GDM1 (cell line): ENCODE measurements around the gene NEDD1.

ENCODE experiments used
- DNase-seq: peaks from one replicate; lab custom pipeline; 2025; lab: John Stamatoyannopoulos, UW

NEDD1 gene

DNA sequence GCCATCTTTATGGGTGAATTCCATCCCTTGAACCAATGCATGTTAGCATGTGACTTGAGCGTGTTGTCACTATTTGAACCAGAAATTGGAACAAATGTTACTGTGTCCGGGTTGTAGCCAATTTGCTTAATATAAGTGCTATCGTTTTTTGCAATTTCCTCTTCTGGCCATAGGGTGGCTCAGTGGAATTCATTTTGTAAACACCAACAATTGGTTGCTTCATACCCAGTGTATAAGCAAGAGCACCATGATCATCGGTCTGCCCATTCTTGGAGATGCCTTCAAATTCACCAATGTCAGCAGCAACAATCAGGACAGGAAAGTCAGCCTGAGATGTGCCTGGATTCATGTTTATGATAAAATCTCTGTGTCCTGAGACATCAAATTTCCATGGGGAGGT lies 5.0 kb upstream of the NEDD1 start:
- no peak for DNase-seq

GRCh38 chr12:96906498-96906848 lies 584 bp upstream of the NEDD1 start:
- DNase-seq, result no peak

- DNase-seq, result no peak
Measured at GRCh38 chr12:96907671-96908422, 790 bp downstream of the NEDD1 start.

DNA sequence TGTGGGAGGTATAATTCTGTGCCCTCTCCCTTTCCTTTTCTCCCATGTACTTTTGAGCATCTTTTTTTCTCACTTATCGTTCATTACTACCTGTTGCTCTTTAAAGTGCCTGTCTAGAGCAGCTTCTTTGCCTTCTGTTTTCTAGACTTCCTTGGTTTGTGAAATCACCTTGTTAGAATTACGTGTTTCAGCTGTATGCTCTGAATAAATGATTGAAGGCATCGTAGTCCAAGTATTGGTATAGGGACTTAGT lies 1.3 kb downstream of the NEDD1 start:
- no peak for DNase-seq

- no peak for DNase-seq
Measured at GRCh38 chr12:96912261-96912660, 5.2 kb downstream of the NEDD1 start.

DNA sequence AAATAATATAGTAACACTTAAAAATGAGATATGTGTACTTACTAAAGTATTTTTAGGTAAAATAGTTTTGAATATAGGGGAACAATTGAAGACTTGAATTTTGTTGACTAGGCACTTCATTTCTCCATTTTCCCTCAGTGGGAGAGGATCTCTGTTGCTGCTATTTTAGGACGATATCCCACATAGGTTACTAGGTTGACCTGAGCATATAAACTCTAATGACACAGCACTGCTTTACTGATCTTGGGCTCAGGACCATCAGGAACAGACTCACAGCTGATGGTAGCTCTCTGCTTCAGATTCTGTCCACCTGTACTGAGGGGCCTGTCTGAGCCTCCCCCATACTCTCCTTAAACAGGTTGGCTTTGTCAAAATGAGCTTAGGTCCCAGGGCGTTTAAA lies 5.9 kb downstream of the NEDD1 start:
- DNase-seq, result no peak

DNA sequence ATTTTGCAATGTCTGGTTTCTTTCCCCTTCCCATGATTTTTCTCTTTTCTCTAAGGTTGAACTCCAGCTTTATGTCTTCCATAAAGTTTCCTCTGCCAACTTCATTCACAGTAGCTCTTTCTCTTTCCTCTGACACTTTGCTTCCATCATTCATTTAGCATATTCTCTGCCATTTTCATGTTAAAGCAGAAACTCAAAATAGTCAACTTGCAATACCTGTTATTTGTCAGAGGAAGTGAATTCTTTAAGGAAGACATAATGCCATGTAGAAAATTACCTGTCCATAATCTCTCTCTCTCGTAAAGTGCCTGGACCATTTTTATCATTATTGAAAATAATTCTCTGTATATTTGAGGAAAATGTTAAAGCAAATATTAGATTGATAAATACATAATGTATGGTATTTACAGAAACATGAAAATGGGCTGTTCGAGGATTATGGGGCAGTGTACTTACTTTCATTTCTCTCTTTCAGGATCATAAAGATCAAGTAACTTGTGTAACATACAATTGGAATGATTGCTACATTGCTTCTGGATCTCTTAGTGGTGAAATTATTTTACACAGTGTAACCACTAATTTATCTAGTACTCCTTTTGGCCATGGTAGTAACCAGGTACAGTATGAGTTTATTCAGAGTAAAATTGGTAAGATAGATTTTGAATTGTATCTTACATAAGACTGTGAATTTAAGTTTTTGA lies 12.6 kb downstream of the NEDD1 start:
- no peak for DNase-seq

- no peak for DNase-seq
Measured at GRCh38 chr12:96948782-96949181, 41.7 kb downstream of the NEDD1 start.

GRCh38 chr12:96979532-96979931 lies 72.5 kb downstream of the NEDD1 start:
- DNase-seq, result no peak

- no peak for DNase-seq
Measured at GRCh38 chr12:96980991-96981414, 73.9 kb downstream of the NEDD1 start.

DNA sequence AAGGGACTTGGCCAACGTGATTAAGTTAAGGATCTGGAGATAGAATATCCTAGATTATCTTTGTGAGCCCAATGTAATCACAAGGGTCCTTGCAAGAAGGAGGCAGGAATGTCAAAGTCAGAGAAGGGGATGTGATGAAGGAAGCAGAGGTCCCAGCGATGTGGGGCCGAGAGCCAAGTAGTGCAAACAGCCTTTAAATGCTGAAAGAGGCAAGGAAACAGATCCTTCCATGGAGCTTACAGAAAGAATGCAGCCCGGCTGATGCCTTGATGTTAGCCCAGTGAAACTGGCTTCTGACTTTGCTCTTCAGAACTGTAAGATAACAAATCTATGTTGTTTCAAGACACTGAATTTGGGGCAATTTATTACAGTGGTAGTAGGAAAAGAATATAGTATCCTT lies 74.9 kb downstream of the NEDD1 start:
- no peak for DNase-seq

GRCh38 chr12:96982671-96983070 lies 75.6 kb downstream of the NEDD1 start:
- DNase-seq, result no peak

GRCh38 chr12:96985515-96986362 lies 78.7 kb downstream of the NEDD1 start:
- no peak for DNase-seq

DNA sequence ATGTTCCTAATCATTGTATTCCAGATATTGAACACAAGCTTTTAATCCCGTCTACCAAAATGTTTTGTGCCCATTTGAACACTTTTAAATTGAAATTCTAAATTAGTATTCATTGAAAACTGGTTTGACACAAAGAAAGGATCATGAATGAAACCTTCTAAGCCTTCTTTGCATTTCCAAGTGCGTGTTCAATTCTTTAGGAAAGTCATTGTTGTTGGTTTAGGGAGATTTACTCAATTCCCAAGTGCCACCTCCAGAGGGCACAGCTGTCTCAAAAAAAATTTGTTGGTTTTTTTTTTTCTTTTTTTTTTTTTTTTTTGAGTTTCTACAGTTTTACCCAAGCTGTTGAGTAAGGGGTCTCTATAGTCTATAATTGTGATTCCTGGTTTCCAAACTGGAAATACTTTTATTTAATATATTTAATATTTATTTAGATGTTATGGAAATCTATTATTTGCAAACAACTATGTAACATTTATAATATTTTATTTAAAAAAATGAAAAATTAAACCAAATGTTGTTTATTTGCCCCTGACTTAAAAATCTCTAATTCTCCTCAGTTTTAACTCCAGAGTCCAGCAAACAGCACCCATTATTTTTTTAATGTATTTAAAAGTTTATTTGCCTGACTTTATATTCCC lies 79.9 kb downstream of the NEDD1 start:
- DNase-seq, result no peak

DNA sequence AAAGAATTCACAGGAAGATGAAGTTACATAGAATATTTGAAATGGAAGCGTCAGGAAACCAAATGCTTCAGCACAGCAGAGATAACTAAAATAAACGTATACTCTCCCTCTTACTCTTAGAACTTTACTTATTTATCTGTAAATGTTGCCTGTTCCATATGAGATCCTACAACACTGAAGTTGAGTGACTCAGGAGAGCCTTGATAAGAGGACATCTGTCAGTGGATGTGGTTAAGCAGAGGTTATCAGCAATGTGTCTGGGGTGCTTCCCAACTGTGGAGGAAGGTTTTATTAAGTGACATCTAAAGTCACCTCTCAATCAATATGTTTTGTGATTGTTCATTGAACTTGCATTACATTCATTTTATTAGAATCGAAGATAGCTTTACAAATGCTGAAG lies 81.9 kb downstream of the NEDD1 start:
- no peak for DNase-seq

DNA sequence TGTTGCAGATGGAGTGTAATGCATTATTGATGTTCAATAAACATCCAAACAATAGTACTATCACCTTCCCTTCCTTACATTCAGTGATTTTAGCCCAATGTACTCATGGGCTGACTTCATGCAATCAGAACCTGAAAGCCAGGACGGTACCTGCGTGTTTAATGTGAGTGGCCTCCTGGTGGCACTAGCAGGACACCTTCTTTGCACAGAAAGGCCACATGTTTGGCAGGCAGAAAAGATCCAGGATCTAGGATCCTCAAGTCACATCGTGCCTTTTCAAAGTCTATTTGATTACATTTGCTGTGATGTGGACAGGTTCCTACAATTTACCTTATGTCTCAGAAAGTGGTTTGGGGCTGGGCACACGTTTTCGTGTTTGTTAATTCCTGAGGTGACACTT lies 82.9 kb downstream of the NEDD1 start:
- no peak for DNase-seq

- DNase-seq, result no peak
Measured at GRCh38 chr12:96994900-96995299, 87.8 kb downstream of the NEDD1 start.

DNA sequence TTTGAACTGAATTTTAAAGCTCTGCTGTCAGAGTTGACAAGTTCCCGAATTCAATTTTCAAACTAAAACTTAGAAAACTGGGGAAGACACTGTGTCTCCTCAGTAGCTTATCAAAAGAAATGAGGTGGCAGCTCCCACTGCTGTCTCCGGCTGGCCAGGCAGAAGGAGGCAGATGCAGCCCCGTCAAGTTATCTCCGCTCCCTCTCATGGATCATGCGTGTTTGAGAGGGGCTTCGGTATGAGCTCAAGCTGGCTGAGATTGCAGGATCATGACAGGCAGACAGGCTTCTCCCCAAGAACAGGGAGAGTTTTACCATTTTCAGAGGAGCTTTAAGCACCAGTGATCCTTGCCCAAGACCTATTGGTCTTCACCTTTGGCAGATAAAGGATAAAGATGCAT lies 88.8 kb downstream of the NEDD1 start:
- DNase-seq, result no peak

- no peak for DNase-seq
Measured at GRCh38 chr12:96997797-96998484, 90.9 kb downstream of the NEDD1 start.

- no peak for DNase-seq
Measured at GRCh38 chr12:97003276-97003675, 96.2 kb downstream of the NEDD1 start.
